GM23248 (cell line): ENCODE results near the gene AHR.

Experiments
- EZH2 ChIP-seq: fragments of 200-600 bp; sonication (generic); IDR thresholded peaks from 2 replicates; pipeline ENCODE4 v1.6.1; 2018; ENCODE audit warnings: antibody characterized with exemption, mild to moderate bottlenecking; ENCODE audit not compliant: insufficient read depth, poor library complexity, severe bottlenecking
- EZH2phosphoT487 ChIP-seq: fragments of 200-600 bp; sonication (generic); IDR thresholded peaks from 2 replicates; pipeline ENCODE4 v1.6.1; 2018; ENCODE audit warnings: antibody characterized with exemption, moderate library complexity, mild to moderate bottlenecking, low read depth; ENCODE audit not compliant: insufficient read depth

- no peak for TF ChIP-seq EZH2
- no peak for TF ChIP-seq EZH2phosphoT487
Observed at GRCh38 chr7:17359610-17360009, 61.2 kb downstream of the AHR start.
